ENCODE results near the gene RFX7. TPM values are rescaled to one million over a fixed set of nuclear protein-coding genes. Genes with fewer than 3 reads are reported as not detected.

The RFX7 gene
- total RNA-seq, 5 donors from 2014 or later (not counting 1 experiment from before 2014, with no cell fraction given): 23.3 to 30.4 (median 27.9) TPM

DNA sequence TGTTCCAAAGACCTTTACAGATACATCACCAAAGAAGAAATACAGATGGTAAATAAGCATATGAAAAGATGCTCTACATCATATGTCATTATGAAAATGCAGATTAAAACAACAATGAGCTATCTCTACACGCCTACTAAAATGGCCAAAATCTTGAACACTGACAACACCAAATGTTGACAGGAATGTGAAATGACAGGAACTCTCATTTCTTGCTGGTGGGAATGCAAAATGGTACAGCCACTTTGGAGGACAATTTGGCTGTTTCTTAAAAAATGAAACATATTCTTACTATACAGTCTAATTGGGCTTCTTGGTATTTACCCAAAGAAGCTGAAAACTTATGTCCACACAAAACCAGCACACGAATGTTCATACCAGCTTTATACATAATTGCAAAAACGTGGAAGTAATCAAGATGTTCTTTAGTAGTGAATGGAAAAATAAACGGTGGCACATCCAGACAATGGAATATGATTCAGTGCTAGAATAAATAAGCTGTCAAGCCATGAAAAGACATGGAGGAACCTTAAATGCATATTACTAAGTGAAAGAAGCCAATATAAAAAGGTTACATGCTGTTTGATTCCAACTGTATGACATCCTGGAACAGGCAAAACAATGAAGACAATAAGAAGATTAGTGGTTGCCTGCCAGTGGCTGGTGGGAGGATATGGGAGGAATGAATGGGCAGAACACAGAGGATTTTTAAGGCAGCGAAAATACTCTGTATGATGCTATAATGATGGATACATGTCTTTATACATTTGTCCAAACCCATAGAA is 169.0 kb downstream of the RFX7 start:
- Mint-ChIP-seq H3K36me3 (no peaks in the 10 kb centered on the region), H3K4me1 (no peaks in the 10 kb centered on the region), H3K27me3 (peaks cover 2 to 12% of the 10 kb centered on the region in 2 donors), H3K4me3 (no peak overlapping the region), H3K27ac (no peak overlapping the region), H3K9me3 (peaks cover 0 to 5% (median 0%) of the 10 kb centered on the region in 3 donors)
- ATAC-seq (replicated peaks in 1 of 4) (no peak), DNase-seq (no peak)
- no peak overlapping the region for H3K27ac ChIP-seq (ENCODE audit: low read length)
- no peaks in the 10 kb centered on the region for H3K9me3 ChIP-seq
- WGBS (ENCODE audit: insufficient coverage): no CpG with 5 or more reads among the region's 5 CpGs
- POLR2A ChIA-PET: interaction anchor here in 1 of 2 donors (0.7 kb wide), 1 partner anchor 806 kb away, joined by 4 read pairs; no protein-coding TSS in a partner anchor
- H3K4me1 ChIP-seq (ENCODE audit: control insufficient read depth in 1 of 2, extremely low read depth in 1 of 2, insufficient read depth in 2 of 2, low read length in 2 of 2): no peaks in the 10 kb centered on the region
- CTCF ChIA-PET: no interaction called here
- H3K27me3 ChIP-seq (replicated peaks in 1 of 2; ENCODE audit: control insufficient read depth in 2 of 2, extremely low read depth in 1 of 2, insufficient read depth in 2 of 2, low read length in 1 of 2): peaks cover 0 to 4% of the 10 kb centered on the region in 2 experiments
- H3K4me3 ChIP-seq (ENCODE audit: control insufficient read depth in 1 of 2, extremely low read depth in 1 of 2, low read length in 1 of 2): no peak overlapping the region
- no peaks in the 10 kb centered on the region for H3K36me3 ChIP-seq (ENCODE audit: control insufficient read depth in 2 of 2, extremely low read depth in 1 of 2, insufficient read depth in 1 of 2, low read length in 1 of 2)

DNA sequence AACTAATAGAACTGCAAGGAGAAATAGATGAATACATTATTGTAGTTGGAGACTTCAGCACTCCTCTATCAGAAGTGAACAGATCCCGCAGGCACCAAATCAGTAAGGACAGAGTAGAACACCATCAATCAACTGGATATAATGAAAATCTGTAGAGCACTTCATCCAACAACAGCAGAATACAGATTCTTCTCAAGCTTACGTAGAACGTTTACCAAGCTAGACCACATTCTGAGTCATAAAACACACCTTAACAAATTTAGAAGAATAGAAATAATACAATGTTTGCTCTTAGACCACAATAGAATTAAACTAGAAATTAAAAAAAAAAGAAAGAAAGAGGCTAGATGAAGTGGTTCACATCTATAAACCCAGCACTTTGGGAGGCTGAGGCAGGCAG is 179.5 kb downstream of the RFX7 start:
- Mint-ChIP-seq H3K4me1 (no peaks in the 10 kb centered on the region), H3K9me3 (peaks cover 3 to 8% (median 4%) of the 10 kb centered on the region in 3 donors), H3K4me3 (no peak overlapping the region), H3K27me3 (peaks cover 6 to 10% of the 10 kb centered on the region in 2 donors), H3K27ac (no peak overlapping the region), H3K36me3 (peaks cover 5% of the 10 kb centered on the region)
- DNase-seq (no peak), ATAC-seq (replicated peaks in 1 of 4) (no peak)
- CTCF ChIA-PET: no interaction called here
- Histone ChIP-seq H3K36me3 (ENCODE audit: control insufficient read depth in 2 of 2, extremely low read depth in 1 of 2, insufficient read depth in 1 of 2, low read length in 1 of 2) (no peaks in the 10 kb centered on the region), H3K27ac (ENCODE audit: low read length) (no peak overlapping the region), H3K27me3 (replicated peaks in 1 of 2; ENCODE audit: control insufficient read depth in 2 of 2, extremely low read depth in 1 of 2, insufficient read depth in 2 of 2, low read length in 1 of 2) (peaks cover 0 to 2% of the 10 kb centered on the region in 2 experiments), H3K4me1 (ENCODE audit: control insufficient read depth in 1 of 2, extremely low read depth in 1 of 2, insufficient read depth in 2 of 2, low read length in 2 of 2) (no peaks in the 10 kb centered on the region), H3K4me3 (ENCODE audit: control insufficient read depth in 1 of 2, extremely low read depth in 1 of 2, low read length in 1 of 2) (no peak overlapping the region), H3K9me3 (no peaks in the 10 kb centered on the region)
- no CpG with 5 or more reads among the region's 3 CpGs for WGBS (ENCODE audit: insufficient coverage)
- POLR2A ChIA-PET: no interaction called here

DNA sequence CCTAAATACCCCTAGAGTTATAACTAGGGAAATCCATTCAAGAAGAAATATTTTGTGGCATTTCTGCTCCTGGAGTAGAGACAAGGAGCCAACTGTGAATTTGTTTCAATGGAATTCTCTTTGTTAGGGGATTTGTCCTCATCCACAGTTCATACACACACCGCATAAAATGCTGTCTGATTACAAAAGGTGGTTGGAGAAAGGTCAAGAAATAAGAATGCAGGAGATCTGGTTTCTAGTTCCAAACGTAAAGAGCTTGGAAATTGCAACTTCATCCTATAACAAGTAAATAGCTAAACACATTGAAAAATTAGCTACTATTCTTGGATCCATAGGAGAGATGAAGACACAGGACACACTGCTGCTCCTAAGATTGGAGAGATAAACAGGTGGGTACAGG is 184.0 kb downstream of the RFX7 start:
- Histone ChIP-seq H3K36me3 (ENCODE audit: control insufficient read depth in 2 of 2, extremely low read depth in 1 of 2, insufficient read depth in 1 of 2, low read length in 1 of 2) (no peaks in the 10 kb centered on the region), H3K9me3 (no peaks in the 10 kb centered on the region), H3K4me1 (ENCODE audit: control insufficient read depth in 1 of 2, extremely low read depth in 1 of 2, insufficient read depth in 2 of 2, low read length in 2 of 2) (no peaks in the 10 kb centered on the region), H3K27ac (ENCODE audit: low read length) (no peak overlapping the region), H3K4me3 (ENCODE audit: control insufficient read depth in 1 of 2, extremely low read depth in 1 of 2, low read length in 1 of 2) (no peak overlapping the region), H3K27me3 (replicated peaks in 1 of 2; ENCODE audit: control insufficient read depth in 2 of 2, extremely low read depth in 1 of 2, insufficient read depth in 2 of 2, low read length in 1 of 2) (peaks cover 0 to 2% of the 10 kb centered on the region in 2 experiments)
- H3K4me1 Mint-ChIP-seq: no peaks in the 10 kb centered on the region
- ATAC-seq (replicated peaks in 1 of 4) (no peak), DNase-seq (no peak)
- H3K27ac Mint-ChIP-seq: no peak overlapping the region
- CTCF ChIA-PET: no interaction called here
- peaks cover 5% of the 10 kb centered on the region for H3K36me3 Mint-ChIP-seq
- peaks cover 3 to 8% (median 4%) of the 10 kb centered on the region in 3 donors for H3K9me3 Mint-ChIP-seq
- WGBS (ENCODE audit: insufficient coverage): no CpG with 5 or more reads among the region's 2 CpGs
- POLR2A ChIA-PET: no interaction called here
- no peak overlapping the region for H3K4me3 Mint-ChIP-seq
- peaks cover 6 to 10% of the 10 kb centered on the region in 2 donors for H3K27me3 Mint-ChIP-seq

DNA sequence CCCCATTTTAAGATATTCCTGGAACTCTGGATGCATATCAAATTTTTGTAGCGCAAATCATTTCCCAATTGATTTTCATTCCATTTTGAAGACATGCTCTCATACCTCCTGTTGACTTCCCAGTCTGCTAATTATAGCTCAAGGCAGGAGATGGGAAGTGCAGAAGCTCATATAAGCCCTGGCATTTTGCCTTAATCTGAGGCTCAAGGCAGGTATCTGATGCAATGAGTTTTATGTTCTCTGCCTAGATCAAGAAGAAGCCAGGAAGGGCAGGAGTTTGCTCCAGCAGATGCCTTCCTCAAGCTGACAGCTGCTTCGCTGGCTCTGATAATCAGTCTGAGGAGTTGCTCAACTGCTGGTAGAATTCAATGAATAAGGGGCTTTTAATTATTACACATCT is 184.7 kb downstream of the RFX7 start:
- 100% methylated on average over 1 of the region's 2 CpGs for WGBS (ENCODE audit: insufficient coverage)
- CTCF ChIA-PET: no interaction called here
- Histone ChIP-seq H3K36me3 (ENCODE audit: control insufficient read depth in 2 of 2, extremely low read depth in 1 of 2, insufficient read depth in 1 of 2, low read length in 1 of 2) (no peaks in the 10 kb centered on the region), H3K4me1 (ENCODE audit: control insufficient read depth in 1 of 2, extremely low read depth in 1 of 2, insufficient read depth in 2 of 2, low read length in 2 of 2) (no peaks in the 10 kb centered on the region), H3K9me3 (no peaks in the 10 kb centered on the region), H3K27ac (ENCODE audit: low read length) (no peak overlapping the region), H3K27me3 (replicated peaks in 1 of 2; ENCODE audit: control insufficient read depth in 2 of 2, extremely low read depth in 1 of 2, insufficient read depth in 2 of 2, low read length in 1 of 2) (peaks cover 0 to 2% of the 10 kb centered on the region in 2 experiments), H3K4me3 (ENCODE audit: control insufficient read depth in 1 of 2, extremely low read depth in 1 of 2, low read length in 1 of 2) (no peak overlapping the region)
- Mint-ChIP-seq H3K9me3 (peaks cover 3 to 8% (median 4%) of the 10 kb centered on the region in 3 donors), H3K27ac (no peak overlapping the region), H3K4me1 (no peaks in the 10 kb centered on the region), H3K4me3 (no peak overlapping the region), H3K36me3 (peaks cover 5% of the 10 kb centered on the region), H3K27me3 (peaks cover 6 to 10% of the 10 kb centered on the region in 2 donors)
- DNase-seq (no peak), ATAC-seq (replicated peaks in 1 of 4) (no peak)
- POLR2A ChIA-PET: interaction anchor here (0.6 kb wide), 2 partner anchors 26 to 344 kb away, joined by 3 to 14 read pairs; no protein-coding TSS in a partner anchor

DNA sequence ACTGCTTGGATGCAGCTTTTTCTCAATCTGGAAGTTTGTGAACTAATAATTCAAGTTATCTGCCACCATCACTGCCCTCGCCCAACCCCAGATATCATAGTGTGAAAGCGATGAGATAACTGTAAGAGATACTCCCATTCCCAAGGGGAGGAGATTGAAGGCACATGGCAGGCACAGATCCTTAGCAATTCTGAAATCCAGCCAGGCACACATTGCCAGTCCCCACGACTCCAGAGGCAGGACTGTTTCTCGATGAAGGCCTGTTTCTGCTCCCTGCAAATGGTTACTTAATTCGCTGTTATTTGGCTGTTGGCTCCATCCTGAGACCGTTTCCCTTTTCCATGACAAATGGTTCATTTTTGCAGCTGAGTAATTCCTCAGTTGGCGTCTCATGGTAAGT is 187.1 kb downstream of the RFX7 start:
- ChIA-PET CTCF (interaction anchor here in 1 of 2 donors (0.6 kb wide), 1 partner anchor 158 kb away, joined by 5 read pairs; no protein-coding TSS in a partner anchor), POLR2A (no interaction called here)
- H3K36me3 Mint-ChIP-seq: peaks cover 3% of the 10 kb centered on the region
- ATAC-seq (replicated peaks in 1 of 4): no peak
- no peak for DNase-seq
- H3K9me3 Mint-ChIP-seq: peaks cover 0 to 3% (median 3%) of the 10 kb centered on the region in 3 donors
- Histone ChIP-seq H3K36me3 (ENCODE audit: control insufficient read depth in 2 of 2, extremely low read depth in 1 of 2, insufficient read depth in 1 of 2, low read length in 1 of 2) (no peaks in the 10 kb centered on the region), H3K27ac (ENCODE audit: low read length) (no peak overlapping the region), H3K27me3 (replicated peaks in 1 of 2; ENCODE audit: control insufficient read depth in 2 of 2, extremely low read depth in 1 of 2, insufficient read depth in 2 of 2, low read length in 1 of 2) (no peaks in the 10 kb centered on the region), H3K4me3 (ENCODE audit: control insufficient read depth in 1 of 2, extremely low read depth in 1 of 2, low read length in 1 of 2) (no peak overlapping the region), H3K4me1 (ENCODE audit: control insufficient read depth in 1 of 2, extremely low read depth in 1 of 2, insufficient read depth in 2 of 2, low read length in 2 of 2) (no peaks in the 10 kb centered on the region), H3K9me3 (no peaks in the 10 kb centered on the region)
- peaks cover 4% of the 10 kb centered on the region in 2 donors for H3K27me3 Mint-ChIP-seq
- 89% methylated on average over 3 of the region's 7 CpGs for WGBS (ENCODE audit: insufficient coverage)
- H3K4me3 Mint-ChIP-seq: no peak overlapping the region
- H3K4me1 Mint-ChIP-seq: peaks cover 0 to 3% (median 3%) of the 10 kb centered on the region in 3 donors
- no peak overlapping the region for H3K27ac Mint-ChIP-seq

DNA sequence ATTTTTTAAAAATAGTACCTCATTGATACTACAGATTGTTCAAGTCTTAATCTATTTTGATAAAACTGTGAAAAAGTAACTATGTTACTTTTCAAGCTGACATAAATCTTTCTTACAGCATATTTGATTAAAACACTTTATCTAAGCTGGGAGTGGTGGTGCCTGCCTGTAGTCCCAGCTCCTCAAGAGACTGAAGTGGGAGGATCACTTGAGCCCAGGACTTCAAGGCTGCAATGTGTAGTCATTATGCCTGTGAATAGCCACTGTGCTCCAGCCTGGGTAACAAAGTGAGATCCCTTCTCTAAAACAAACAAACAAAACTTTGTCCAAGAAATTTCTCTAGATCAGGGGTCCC is 190.7 kb downstream of the RFX7 start:
- Histone ChIP-seq H3K36me3 (ENCODE audit: control insufficient read depth in 2 of 2, extremely low read depth in 1 of 2, insufficient read depth in 1 of 2, low read length in 1 of 2) (no peaks in the 10 kb centered on the region), H3K27me3 (replicated peaks in 1 of 2; ENCODE audit: control insufficient read depth in 2 of 2, extremely low read depth in 1 of 2, insufficient read depth in 2 of 2, low read length in 1 of 2) (no peaks in the 10 kb centered on the region), H3K4me1 (ENCODE audit: control insufficient read depth in 1 of 2, extremely low read depth in 1 of 2, insufficient read depth in 2 of 2, low read length in 2 of 2) (no peaks in the 10 kb centered on the region), H3K9me3 (no peaks in the 10 kb centered on the region), H3K27ac (ENCODE audit: low read length) (no peak overlapping the region), H3K4me3 (ENCODE audit: control insufficient read depth in 1 of 2, extremely low read depth in 1 of 2, low read length in 1 of 2) (no peak overlapping the region)
- H3K4me1 Mint-ChIP-seq: peaks cover 0 to 3% (median 3%) of the 10 kb centered on the region in 3 donors
- POLR2A ChIA-PET: no interaction called here
- no peaks in the 10 kb centered on the region for H3K27me3 Mint-ChIP-seq
- H3K4me3 Mint-ChIP-seq: no peak overlapping the region
- CTCF ChIA-PET: interaction anchor here (0.7 to 1.6 kb wide), 9 partner anchors 11 to 210 kb away, joined by 3 to 6 read pairs (median 3); no protein-coding TSS in a partner anchor
- H3K9me3 Mint-ChIP-seq: no peaks in the 10 kb centered on the region
- DNase-seq: no peak
- no peak for ATAC-seq (replicated peaks in 1 of 4)
- H3K27ac Mint-ChIP-seq: no peak overlapping the region
- no peaks in the 10 kb centered on the region for H3K36me3 Mint-ChIP-seq
